ENCODE data around the gene BRAP. TPM values are rescaled to one million over a fixed set of nuclear protein-coding genes. Genes with fewer than 3 reads are reported as not detected.
"Not testable (repeated sequence)": the region's sequence is repeated elsewhere in the genome, so short reads cannot be mapped to it uniquely, and the experiment has no call there.

Gene BRAP
- total RNA-seq, 1 donor from 2014 or later: 19.0 TPM

GRCh38 chr12:111616177-111616623, 69.6 kb downstream of the BRAP start:
- no peak for DNase-seq (ENCODE audit: low read depth)
- no peak for TF ChIP-seq CTCF (IDR thresholded peaks at IDR 0.05; ENCODE audit: insufficient read depth, low read length, poor library complexity, severe bottlenecking)
- no peaks in the 10 kb centered on the region for H3K36me3 ChIP-seq (ENCODE audit: control insufficient read depth, insufficient read depth, low read length)
- H3K27me3 ChIP-seq (ENCODE audit: control insufficient read depth, insufficient read depth, low read length): no peaks in the 10 kb centered on the region
- no peak overlapping the region for H3K4me3 ChIP-seq (ENCODE audit: low read depth, low read length)

GRCh38 chr12:111607239-111607638, 78.5 kb downstream of the BRAP start:
- H3K27me3 ChIP-seq (ENCODE audit: control insufficient read depth, insufficient read depth, low read length): no peaks in the 10 kb centered on the region
- DNase-seq (ENCODE audit: low read depth): no peak
- H3K4me3 ChIP-seq (ENCODE audit: low read depth, low read length): no peak overlapping the region
- H3K36me3 ChIP-seq (ENCODE audit: control insufficient read depth, insufficient read depth, low read length): no peaks in the 10 kb centered on the region
- no peak for TF ChIP-seq CTCF (IDR thresholded peaks at IDR 0.05; ENCODE audit: insufficient read depth, low read length, poor library complexity, severe bottlenecking)

- TF ChIP-seq CTCF (IDR thresholded peaks at IDR 0.05; ENCODE audit: insufficient read depth, low read length, poor library complexity, severe bottlenecking): no peak
- H3K4me3 ChIP-seq (ENCODE audit: low read depth, low read length): no peak overlapping the region
- no peaks in the 10 kb centered on the region for H3K36me3 ChIP-seq (ENCODE audit: control insufficient read depth, insufficient read depth, low read length)
- H3K27me3 ChIP-seq (ENCODE audit: control insufficient read depth, insufficient read depth, low read length): no peaks in the 10 kb centered on the region
- no peak for DNase-seq (ENCODE audit: low read depth)
Measured at GRCh38 chr12:111606767-111607230, 79.0 kb downstream of the BRAP start.

- no peak for TF ChIP-seq CTCF (IDR thresholded peaks at IDR 0.05; ENCODE audit: insufficient read depth, low read length, poor library complexity, severe bottlenecking)
- Histone ChIP-seq H3K27me3 (ENCODE audit: control insufficient read depth, insufficient read depth, low read length) (no peaks in the 10 kb centered on the region), H3K4me3 (ENCODE audit: low read depth, low read length) (no peak overlapping the region), H3K36me3 (ENCODE audit: control insufficient read depth, insufficient read depth, low read length) (no peaks in the 10 kb centered on the region)
- DNase-seq (ENCODE audit: low read depth): no peak
Measured at GRCh38 chr12:111605911-111606766, 79.6 kb downstream of the BRAP start.

GRCh38 chr12:111602857-111603256, 82.9 kb downstream of the BRAP start:
- not testable (repeated sequence) for H3K36me3 ChIP-seq (ENCODE audit: control insufficient read depth, insufficient read depth, low read length); H3K27me3 ChIP-seq (ENCODE audit: control insufficient read depth, insufficient read depth, low read length); DNase-seq (ENCODE audit: low read depth); H3K4me3 ChIP-seq (ENCODE audit: low read depth, low read length)

GRCh38 chr12:111602348-111602747, 83.4 kb downstream of the BRAP start:
- Histone ChIP-seq H3K27me3 (ENCODE audit: control insufficient read depth, insufficient read depth, low read length) (no peaks in the 10 kb centered on the region), H3K4me3 (ENCODE audit: low read depth, low read length) (no peak overlapping the region), H3K36me3 (ENCODE audit: control insufficient read depth, insufficient read depth, low read length) (no peaks in the 10 kb centered on the region)
- no peak for DNase-seq (ENCODE audit: low read depth)
- TF ChIP-seq CTCF (IDR thresholded peaks at IDR 0.05; ENCODE audit: insufficient read depth, low read length, poor library complexity, severe bottlenecking): no peak

- not testable (repeated sequence) for DNase-seq (ENCODE audit: low read depth); H3K36me3 ChIP-seq (ENCODE audit: control insufficient read depth, insufficient read depth, low read length); H3K4me3 ChIP-seq (ENCODE audit: low read depth, low read length); H3K27me3 ChIP-seq (ENCODE audit: control insufficient read depth, insufficient read depth, low read length)
Measured at GRCh38 chr12:111600986-111601385, 84.8 kb downstream of the BRAP start.

All from kidney epithelial cell (primary cell).